Measurements from ENCODE around the gene SP8. TPM values are rescaled to one million over a fixed set of nuclear protein-coding genes. Genes with fewer than 3 reads are reported as not detected.
"Not testable (repeated sequence)": the region's sequence is repeated elsewhere in the genome, so short reads cannot be mapped to it uniquely, and the experiment has no call there.

SP8 gene
- total RNA-seq, result not detected in 2 replicates

DNA sequence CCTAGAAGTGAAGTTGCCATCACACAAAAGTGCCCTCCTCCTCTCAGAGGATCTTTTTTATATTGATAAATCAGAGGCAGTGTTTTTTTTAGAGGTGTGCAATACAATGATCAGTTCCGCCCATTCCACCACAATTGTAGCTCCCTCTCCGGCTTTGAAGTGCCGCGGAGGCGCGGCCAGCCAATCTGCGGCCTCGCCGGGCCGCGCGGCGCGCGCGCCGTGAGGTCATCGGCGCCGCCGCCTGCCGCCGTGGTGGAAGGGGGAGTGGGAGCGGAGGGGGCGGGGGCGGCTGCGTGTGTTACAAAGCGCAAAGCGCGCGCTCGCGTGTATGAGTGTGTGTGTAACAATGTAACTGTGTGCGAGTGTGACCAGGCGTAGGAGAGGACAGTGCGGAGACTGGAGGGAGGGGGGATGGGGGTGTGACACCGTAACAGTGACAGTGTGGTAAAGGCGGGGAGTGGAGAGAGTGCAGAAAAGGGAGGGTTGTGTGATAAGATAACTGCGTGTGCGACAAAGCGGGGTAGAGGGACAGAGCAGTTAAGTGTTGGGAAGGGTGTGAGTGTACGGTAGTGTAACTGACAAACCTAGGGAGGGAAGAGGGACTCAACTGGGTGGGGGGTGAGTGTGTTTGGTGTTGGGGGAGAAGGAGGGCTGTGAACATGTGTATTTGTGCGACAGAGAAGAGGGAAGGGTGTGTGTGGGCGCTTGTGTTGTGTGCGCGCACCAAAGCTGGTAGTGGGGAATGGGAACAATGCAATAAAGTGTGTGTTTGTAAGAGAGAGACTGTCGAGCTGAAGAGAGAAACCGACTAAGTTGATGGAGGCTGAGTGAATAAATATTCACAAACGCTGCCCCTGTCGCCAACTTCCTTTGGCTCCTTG lies at the start of gene SP8:
Gene SP8 (minus strand): TSS at position 108 of the 881 bp plus-strand sequence. CDS start 88 bp downstream, at position 20.
- DNase-seq (ENCODE audit: low read depth), result no peak
- peak within 1 kb of the TSS; percentile 32 for H3K4me3 ChIP-seq (ENCODE audit: low read depth, low read length)
- TF ChIP-seq, protein P1, sequence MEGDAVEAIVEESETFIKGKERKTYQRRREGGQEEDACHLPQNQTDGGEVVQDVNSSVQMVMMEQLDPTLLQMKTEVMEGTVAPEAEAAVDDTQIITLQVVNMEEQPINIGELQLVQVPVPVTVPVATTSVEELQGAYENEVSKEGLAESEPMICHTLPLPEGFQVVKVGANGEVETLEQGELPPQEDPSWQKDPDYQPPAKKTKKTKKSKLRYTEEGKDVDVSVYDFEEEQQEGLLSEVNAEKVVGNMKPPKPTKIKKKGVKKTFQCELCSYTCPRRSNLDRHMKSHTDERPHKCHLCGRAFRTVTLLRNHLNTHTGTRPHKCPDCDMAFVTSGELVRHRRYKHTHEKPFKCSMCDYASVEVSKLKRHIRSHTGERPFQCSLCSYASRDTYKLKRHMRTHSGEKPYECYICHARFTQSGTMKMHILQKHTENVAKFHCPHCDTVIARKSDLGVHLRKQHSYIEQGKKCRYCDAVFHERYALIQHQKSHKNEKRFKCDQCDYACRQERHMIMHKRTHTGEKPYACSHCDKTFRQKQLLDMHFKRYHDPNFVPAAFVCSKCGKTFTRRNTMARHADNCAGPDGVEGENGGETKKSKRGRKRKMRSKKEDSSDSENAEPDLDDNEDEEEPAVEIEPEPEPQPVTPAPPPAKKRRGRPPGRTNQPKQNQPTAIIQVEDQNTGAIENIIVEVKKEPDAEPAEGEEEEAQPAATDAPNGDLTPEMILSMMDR (IDR thresholded peaks at IDR 0.05; ENCODE audit: insufficient read depth, low read depth, low read length), result no peak

DNA sequence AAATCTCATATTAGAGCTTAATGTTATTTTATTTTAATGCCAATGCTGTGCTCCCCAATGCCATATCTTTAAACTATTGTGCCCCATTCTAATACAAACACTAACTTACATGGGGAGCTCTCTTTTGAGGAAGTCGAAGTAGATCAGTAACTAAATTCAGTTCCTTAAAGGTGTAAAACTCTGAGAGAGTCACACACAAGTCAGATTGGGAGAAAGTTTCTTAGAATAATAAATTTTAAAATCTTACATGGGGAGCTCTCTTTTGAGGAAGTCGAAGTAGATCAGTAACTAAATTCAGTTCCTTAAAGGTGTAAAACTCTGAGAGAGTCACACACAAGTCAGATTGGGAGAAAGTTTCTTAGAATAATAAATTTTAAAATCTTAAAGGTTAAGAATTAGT lies 49.7 kb upstream of the SP8 start:
- DNase-seq (ENCODE audit: low read depth); H3K4me3 ChIP-seq (ENCODE audit: low read depth, low read length): not testable (repeated sequence)

DNA sequence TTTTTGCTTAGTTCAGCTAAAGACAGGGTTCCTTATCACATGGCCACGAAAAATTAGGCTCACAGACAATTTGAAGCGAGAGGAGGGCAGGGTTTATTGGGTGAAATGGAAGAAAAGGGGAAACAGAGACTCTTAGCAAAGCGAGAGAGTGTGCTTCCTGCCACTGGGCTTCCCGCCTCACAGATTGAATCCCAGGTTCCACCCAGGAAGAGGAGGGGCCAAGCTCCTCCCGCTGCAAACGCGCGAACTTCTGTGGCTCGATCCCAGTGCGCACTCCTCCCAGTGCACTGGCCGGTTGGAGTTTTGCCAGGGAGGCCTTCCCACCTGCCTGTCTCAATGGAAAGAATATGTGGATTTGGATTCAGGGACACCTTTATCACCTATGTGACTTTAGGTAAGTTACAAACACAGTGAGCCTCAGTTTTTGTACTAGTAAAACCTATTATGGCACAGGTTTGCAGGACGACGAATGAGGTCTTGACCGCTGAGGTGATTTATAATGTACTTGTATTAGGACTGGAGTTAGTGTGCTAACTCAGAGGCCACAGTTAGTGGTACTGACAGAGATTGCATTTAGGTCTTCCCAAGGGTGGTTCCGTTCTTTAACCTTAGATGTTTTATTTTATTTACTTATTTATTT lies 48.5 kb upstream of the SP8 start:
- no peak overlapping the region for H3K4me3 ChIP-seq (ENCODE audit: low read depth, low read length)
- no peak for DNase-seq (ENCODE audit: low read depth)
- TF ChIP-seq, protein P1 (IDR thresholded peaks at IDR 0.05; ENCODE audit: insufficient read depth, low read depth, low read length), result no peak

DNA sequence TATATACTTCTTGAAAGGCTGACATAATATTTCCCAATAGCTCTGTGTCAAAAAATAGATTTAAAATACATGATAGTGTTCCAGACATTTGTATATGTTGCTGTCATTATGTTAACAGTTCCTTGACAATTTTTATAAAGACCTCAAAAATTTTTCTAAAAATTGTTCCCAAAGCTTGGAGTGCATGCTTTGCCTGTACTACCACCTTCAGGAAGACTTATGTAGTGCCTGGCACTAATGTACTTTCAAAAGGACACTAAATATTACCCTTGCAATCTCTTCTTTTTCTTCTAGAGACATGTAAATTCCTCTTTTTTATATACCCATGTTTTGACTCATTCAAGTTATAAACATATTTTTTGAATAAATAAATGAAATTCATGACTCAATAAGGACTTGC lies 48.0 kb upstream of the SP8 start:
- no peak for DNase-seq (ENCODE audit: low read depth)
- TF ChIP-seq, protein P1 (IDR thresholded peaks at IDR 0.05; ENCODE audit: insufficient read depth, low read depth, low read length), result no peak

DNA sequence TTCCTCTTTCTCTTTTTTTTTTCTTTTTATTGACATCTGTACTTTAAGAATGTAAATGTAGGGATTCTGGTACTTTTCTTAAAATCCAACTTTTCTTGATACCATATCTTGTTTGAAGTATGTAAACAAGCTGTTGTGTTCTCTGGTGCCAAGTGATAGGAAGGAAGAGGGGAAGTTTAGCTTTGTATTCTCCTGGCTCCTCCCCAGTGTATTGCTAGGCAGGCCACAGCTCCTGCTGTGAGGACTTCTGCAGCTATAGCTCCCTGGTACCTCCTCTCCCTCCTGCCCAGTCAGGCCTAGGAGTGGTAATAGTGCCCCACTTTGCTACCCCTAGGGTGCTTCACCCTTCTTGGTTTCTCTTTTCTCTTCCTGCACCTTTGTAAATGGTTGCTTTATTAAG lies 45.3 kb upstream of the SP8 start:
- H3K4me3 ChIP-seq (ENCODE audit: low read depth, low read length), result no peak overlapping the region
- TF ChIP-seq, protein P1 (IDR thresholded peaks at IDR 0.05; ENCODE audit: insufficient read depth, low read depth, low read length), result no peak
- DNase-seq (ENCODE audit: low read depth), result no peak

More for the DNA sequence above, 48.0 kb upstream of the SP8 start:
- H3K4me3 ChIP-seq (ENCODE audit: low read depth, low read length), result no peak overlapping the region

DNA sequence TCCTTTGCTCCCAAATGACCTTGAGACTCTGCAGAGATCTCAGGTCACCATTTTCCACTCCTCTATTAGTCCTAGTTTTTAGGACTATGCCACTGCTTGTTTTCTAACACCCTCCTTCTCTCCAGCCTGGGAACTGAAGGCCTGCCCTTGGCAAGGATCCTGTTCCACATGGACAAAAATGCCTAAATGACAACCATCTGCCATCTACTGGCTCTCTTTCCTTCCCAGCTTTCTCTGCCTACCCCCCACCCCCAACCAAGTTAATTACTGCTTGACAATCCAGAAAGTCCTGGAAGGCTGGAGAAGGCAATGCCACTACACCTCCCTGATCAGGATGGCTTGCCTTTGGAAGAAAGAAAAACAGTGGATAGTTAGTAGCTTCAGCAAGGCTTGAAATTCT lies 44.8 kb upstream of the SP8 start:
- TF ChIP-seq, protein P1 (IDR thresholded peaks at IDR 0.05; ENCODE audit: insufficient read depth, low read depth, low read length), result no peak
- no peak overlapping the region for H3K4me3 ChIP-seq (ENCODE audit: low read depth, low read length)
- no peak for DNase-seq (ENCODE audit: low read depth)

DNA sequence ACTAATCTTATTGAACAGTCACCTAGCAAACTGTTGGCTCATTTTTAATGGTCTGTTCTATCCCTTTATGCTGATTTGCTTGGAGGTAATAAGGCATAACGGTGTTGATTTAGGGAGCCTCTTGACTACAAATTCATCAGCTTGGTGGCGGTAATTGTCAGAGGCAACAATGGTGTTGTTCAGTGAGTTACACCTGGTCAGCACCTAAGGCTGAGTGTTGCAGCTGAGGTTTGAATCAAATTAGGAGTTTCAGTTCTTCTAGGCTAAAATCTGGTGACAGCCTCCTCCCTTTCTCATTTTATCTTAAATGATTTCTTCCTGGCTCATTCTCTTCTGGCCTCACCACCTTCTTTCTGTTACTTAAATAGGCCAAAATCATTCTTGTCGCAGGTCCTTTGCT lies 42.3 kb upstream of the SP8 start:
- no peak overlapping the region for H3K4me3 ChIP-seq (ENCODE audit: low read depth, low read length)
- no peak for DNase-seq (ENCODE audit: low read depth)
- TF ChIP-seq, protein P1 (IDR thresholded peaks at IDR 0.05; ENCODE audit: insufficient read depth, low read depth, low read length), result no peak
